A549 (cell line): Measurements from ENCODE around the gene FAN1. TPM values are rescaled to one million over a fixed set of nuclear protein-coding genes. Genes with fewer than 3 reads are reported as not detected.

ENCODE experiments used
- ATAC-seq, 2 experiments: fragments of 200-7000 bp in 1 of 2; fragments of >200 bp in 1 of 2; cut with Nextera tagmentation in 1 of 2; cut with Tn5 transposase in 1 of 2; 3 replicates each; pipeline versions ENCODE4 v1.8.0 to v1.9.1; 2018 to 2020; ENCODE audit warnings: mild to moderate bottlenecking in 1 of 2, moderate library complexity in 1 of 2
- CTCF ChIA-PET: fragments of 300-600 bp; sonication (Branson Sonifier 250); formaldehyde crosslinking; extraction: SDS; loops from one replicate; lab custom pipeline; 2021; ENCODE audit warnings: antibody characterized with exemption, inconsistent platforms; lab: Yijun Ruan, JAX
- POLR2A ChIA-PET: fragments of 350-600 bp; formaldehyde crosslinking; extraction: SDS; loops from one replicate; lab custom pipeline; 2021; ENCODE audit warnings: antibody characterized with exemption, inconsistent platforms; lab: Yijun Ruan, JAX
- DNase-seq, 2 experiments: peaks; one replicate each; pipeline versions ENCODE4 v3.0.0 to v3.0.0-alpha.2; 2011 to 2016; ENCODE audit warnings: low read depth in 1 of 2, low spot score in 1 of 2
- FAIRE-seq: peaks from 2 replicates; lab custom pipeline; 2011; peaks lifted over from hg19 to GRCh38; lab: Jason Lieb, UNC
- H3K27ac ChIP-seq, 2 experiments: fragments of >200 bp; sonication (Bioruptor Twin); formaldehyde crosslinking; 3 replicates each; pipeline ENCODE4 v1.5.1; 2016 to 2017
- H3K4me1 ChIP-seq: fragments of >200 bp; sonication (Bioruptor Twin); formaldehyde crosslinking; 3 replicates; pipeline ENCODE4 v1.6.1; 2016
- H3K4me2 ChIP-seq: fragments of >200 bp; sonication (Bioruptor Twin); formaldehyde crosslinking; 3 replicates; pipeline ENCODE4 v1.6.1; 2016
- H3K4me3 ChIP-seq: fragments of >200 bp; sonication (Bioruptor Twin); formaldehyde crosslinking; 3 replicates; pipeline ENCODE4 v1.5.1; 2016
- H3K9me3 ChIP-seq: fragments of >200 bp; sonication (Bioruptor Twin); formaldehyde crosslinking; 3 replicates; pipeline ENCODE4 v1.6.1; 2016
- BHLHE40 ChIP-seq: IDR thresholded peaks from 2 replicates; pipeline ENCODE4 v1.6.1; 2012; ENCODE audit warnings: low read depth, low read length, inconsistent platforms
- CBX8 ChIP-seq: fragments of 200-600 bp; sonication (generic); IDR thresholded peaks from 2 replicates; pipeline ENCODE4 v1.6.1; 2016
- CTCF ChIP-seq: fragments of >200 bp; sonication (Bioruptor Twin); formaldehyde crosslinking; IDR thresholded peaks from 3 replicates; pipeline ENCODE4 v1.5.1; 2016
- EHF ChIP-seq: fragments of 250-450 bp; sonication (Bioruptor Pico); IDR thresholded peaks from 2 replicates; pipeline ENCODE4 v1.5.0; 2020; ENCODE audit warnings: mild to moderate bottlenecking
- EHMT2 ChIP-seq: fragments of 200-600 bp; sonication (generic); IDR thresholded peaks from 2 replicates; pipeline ENCODE4 v1.6.1; 2016; ENCODE audit warnings: antibody characterized with exemption, low read depth, mild to moderate bottlenecking, moderate library complexity
- FOSB ChIP-seq: fragments of 250-450 bp; sonication (Bioruptor Pico); IDR thresholded peaks from 2 replicates; pipeline ENCODE4 v1.5.0; 2020; ENCODE audit warnings: mild to moderate bottlenecking, moderate library complexity
- FOSL2 ChIP-seq, 2 experiments: fragments of 450-650 bp in 1 of 2; fragments of >200 bp in 1 of 2; sonication (Bioruptor Twin) in 1 of 2; formaldehyde crosslinking; IDR thresholded peaks; 2 replicates each; pipeline versions ENCODE4 v1.5.0 to v1.6.1; 2016 to 2020; ENCODE audit warnings: mild to moderate bottlenecking in 1 of 2, moderate library complexity in 1 of 2
- GATA3 ChIP-seq: IDR thresholded peaks from 2 replicates; pipeline ENCODE4 v1.6.1; 2012; ENCODE audit warnings: borderline replicate concordance
- HDAC2 ChIP-seq: fragments of 200-600 bp; sonication (generic); IDR thresholded peaks from 2 replicates; pipeline ENCODE4 v1.6.1; 2016
- HES2 ChIP-seq: fragments of >200 bp; sonication (Bioruptor Twin); formaldehyde crosslinking; IDR thresholded peaks from 2 replicates; pipeline ENCODE4 v1.6.1; 2016
- HOXA7 ChIP-seq: fragments of 250-450 bp; sonication (Bioruptor Pico); IDR thresholded peaks from 2 replicates; pipeline ENCODE4 v1.5.0; 2020; ENCODE audit warnings: mild to moderate bottlenecking, moderate library complexity
- HOXB5 ChIP-seq: fragments of 250-450 bp; sonication (Bioruptor Pico); IDR thresholded peaks from 2 replicates; pipeline ENCODE4 v1.5.0; 2020; ENCODE audit warnings: mild to moderate bottlenecking, moderate library complexity
- JUNB ChIP-seq: fragments of >200 bp; sonication (Bioruptor Twin); formaldehyde crosslinking; IDR thresholded peaks from 2 replicates; pipeline ENCODE4 v1.6.1; 2016
- KDM1A ChIP-seq: fragments of 200-600 bp; sonication (generic); IDR thresholded peaks from 2 replicates; pipeline ENCODE4 v1.6.1; 2016; ENCODE audit warnings: low read depth, mild to moderate bottlenecking
- MAFK ChIP-seq: fragments of 450-650 bp; IDR thresholded peaks from 2 replicates; pipeline ENCODE4 v1.6.1; 2014; ENCODE audit not compliant: partially characterized antibody
- MAZ ChIP-seq: fragments of 150-350 bp; IDR thresholded peaks from 2 replicates; pipeline ENCODE4 v1.6.1; 2014; ENCODE audit warnings: antibody characterized with exemption, low read depth, low read length, borderline replicate concordance
- MYC ChIP-seq: IDR thresholded peaks from 2 replicates; pipeline ENCODE4 v1.6.1; 2012; ENCODE audit warnings: mild to moderate bottlenecking, inconsistent platforms, low read length, improper control_type of control experiment, borderline replicate concordance
- NR3C1 ChIP-seq: fragments of >200 bp; sonication (Bioruptor Twin); formaldehyde crosslinking; IDR thresholded peaks from 3 replicates; pipeline ENCODE4 v1.6.1; 2017
- PBX3 ChIP-seq: IDR thresholded peaks from 2 replicates; pipeline ENCODE4 v1.6.1; 2012
- POLR2A ChIP-seq: IDR thresholded peaks from 2 replicates; pipeline ENCODE4 v1.6.1; 2012; ENCODE audit warnings: mild to moderate bottlenecking, low read length
- POLR2AphosphoS2 ChIP-seq: conservative IDR thresholded peaks from 2 replicates; pipeline ENCODE4 v1.6.1; 2012; ENCODE audit warnings: low read length, improper control_type of control experiment, inconsistent platforms
- RAD21 ChIP-seq, 2 experiments: fragments of >200 bp in 1 of 2; sonication (Bioruptor Twin) in 1 of 2; formaldehyde crosslinking in 1 of 2; IDR thresholded peaks in 1 of 2; conservative IDR thresholded peaks in 1 of 2; 2 replicates in 1 of 2; 3 replicates in 1 of 2; pipeline ENCODE4 v1.6.1; 2012 to 2018; ENCODE audit warnings: inconsistent platforms in 1 of 2
- RARB ChIP-seq: fragments of 250-450 bp; sonication (Bioruptor Pico); IDR thresholded peaks from 2 replicates; pipeline ENCODE4 v1.8.0; 2021; ENCODE audit warnings: mild to moderate bottlenecking, moderate library complexity
- RCOR1 ChIP-seq: fragments of 150-350 bp; IDR thresholded peaks from 2 replicates; pipeline ENCODE4 v1.6.1; 2014; ENCODE audit warnings: antibody characterized with exemption, low read length, low read depth
- RNF2 ChIP-seq: fragments of 200-600 bp; sonication (generic); IDR thresholded peaks from 2 replicates; pipeline ENCODE4 v1.6.1; 2016; ENCODE audit warnings: low read depth, mild to moderate bottlenecking, antibody characterized with exemption, moderate library complexity, borderline replicate concordance
- SMC3 ChIP-seq: fragments of >200 bp; sonication (Bioruptor Twin); formaldehyde crosslinking; IDR thresholded peaks from 3 replicates; pipeline ENCODE4 v1.6.1; 2018; ENCODE audit warnings: inconsistent platforms
- TFCP2L1 ChIP-seq: fragments of 250-450 bp; sonication (Bioruptor Pico); IDR thresholded peaks from 2 replicates; pipeline ENCODE4 v1.5.0; 2021; ENCODE audit warnings: mild to moderate bottlenecking
- ZC3H11A ChIP-seq: fragments of 450-650 bp; IDR thresholded peaks from 2 replicates; pipeline ENCODE4 v1.6.1; 2014; ENCODE audit warnings: antibody characterized with exemption, mild to moderate bottlenecking
- ZNF302 ChIP-seq: fragments of 250-450 bp; sonication (Bioruptor Pico); IDR thresholded peaks from 2 replicates; pipeline ENCODE4 v1.9.0; 2021; ENCODE audit warnings: inconsistent platforms, mild to moderate bottlenecking, moderate library complexity
- WGBS: methylation state at CpG from one replicate; pipeline ENCODE4 v1.1.6; 2017; ENCODE audit errors: missing lambda C conversion rate; 5-methylcytosine and 5-hydroxymethylcytosine counted together
- polyA plus RNA-seq, 4 experiments: library from polyadenylated mRNA; depleted of rRNA in 3 of 4; stranded (reverse); fragments of >200 nt; fragmentation: RNase III in 1 of 4; extraction: RNeasy Plus Mini Kit Qiagen cat#74134 plus additional on column Dnase treatment in 1 of 4; gene quantifications; 2 replicates in 3 of 4; 3 replicates in 1 of 4; pipeline ENCODE4 v1.2.3, GENCODE V29; 2011 to 2017

FAN1 gene
- polyA plus RNA-seq, 2 of the 4 experiments (the other 2 are of a cell fraction): 17.4 to 22.1 TPM

- CTCF ChIA-PET: interaction anchor here (0.7 to 2.0 kb wide), 4 partner anchors 10 to 559 kb away, joined by 3 to 7 read pairs (median 4); partner anchors contain the start of gene MTMR10
- H3K4me2 ChIP-seq: no peak overlapping the region
- no peak for FAIRE-seq
- no peaks in the 10 kb centered on the region for H3K9me3 ChIP-seq
- no peak for ATAC-seq
- no peaks in the 10 kb centered on the region for H3K4me1 ChIP-seq
- no peak for TF ChIP-seq EHF (CRISPR knock-in tag)
- TF ChIP-seq HDAC2: no peak
- TF ChIP-seq TFCP2L1 (CRISPR knock-in tag): no peak
- TF ChIP-seq HES2: no peak
- no peak for TF ChIP-seq GATA3
- no peak for TF ChIP-seq FOSB
- no peak for TF ChIP-seq RCOR1
- no peak for TF ChIP-seq HOXB5 (CRISPR knock-in tag)
- no peak for TF ChIP-seq EHMT2
- no peak for TF ChIP-seq MYC
- H3K4me3 ChIP-seq: no peak overlapping the region
- no peak for DNase-seq
- WGBS: 89% methylated on average over 10 of the region's 10 CpGs
- H3K27ac ChIP-seq: no peak overlapping the region
- POLR2A ChIA-PET: no interaction called here
Observed at GRCh38 chr15:30929064-30929669, 25.5 kb downstream of the FAN1 start.

GRCh38 chr15:30929982-30930381 lies 26.3 kb downstream of the FAN1 start:
- no peak for DNase-seq
- CTCF ChIA-PET: interaction anchor here (0.9 to 2.0 kb wide), 4 partner anchors 11 to 217 kb away, joined by 3 to 7 read pairs (median 4); no protein-coding TSS in a partner anchor
- no peaks in the 10 kb centered on the region for H3K9me3 ChIP-seq
- no peak for TF ChIP-seq PBX3
- no peak for TF ChIP-seq NR3C1
- no peak for TF ChIP-seq RAD21 (conservative IDR thresholded peaks at IDR 0.05 in 1 of 2, IDR thresholded peaks at IDR 0.05 in 1 of 2)
- no peak for TF ChIP-seq CBX8
- TF ChIP-seq TFCP2L1 (CRISPR knock-in tag): no peak
- TF ChIP-seq POLR2A: no peak
- TF ChIP-seq SMC3: no peak
- TF ChIP-seq, all 56 proteins: peak for 0
- Histone ChIP-seq H3K4me1 (no peaks in the 10 kb centered on the region), H3K27ac (no peak overlapping the region), H3K4me2 (no peak overlapping the region), H3K4me3 (no peak overlapping the region)
- ATAC-seq: no peak
- POLR2A ChIA-PET: no interaction called here
- no peak for FAIRE-seq
- 97% methylated on average over 4 of the region's 4 CpGs for WGBS

- Histone ChIP-seq H3K4me2 (no peak overlapping the region), H3K4me1 (no peaks in the 10 kb centered on the region), H3K4me3 (no peak overlapping the region), H3K9me3 (no peaks in the 10 kb centered on the region), H3K27ac (no peak overlapping the region)
- WGBS: 94% methylated on average over 8 of the region's 8 CpGs
- TF ChIP-seq HOXA7: no peak
- TF ChIP-seq RARB (CRISPR knock-in tag): no peak
- no peak for TF ChIP-seq POLR2AphosphoS2
- no peak for TF ChIP-seq MAZ
- POLR2A ChIA-PET: no interaction called here
- CTCF ChIA-PET: interaction anchor here (0.7 to 2.0 kb wide), 6 partner anchors 9 to 216 kb away, joined by 3 to 7 read pairs (median 3); no protein-coding TSS in a partner anchor
- ATAC-seq (no peak), FAIRE-seq (no peak), DNase-seq (no peak)
Observed at GRCh38 chr15:30930422-30930821, 26.7 kb downstream of the FAN1 start.

- Histone ChIP-seq H3K9me3 (no peaks in the 10 kb centered on the region), H3K4me2 (no peak overlapping the region), H3K4me1 (no peaks in the 10 kb centered on the region), H3K27ac (no peak overlapping the region), H3K4me3 (no peak overlapping the region)
- no peak for TF ChIP-seq CTCF
- TF ChIP-seq KDM1A: no peak
- TF ChIP-seq JUNB: no peak
- TF ChIP-seq BHLHE40: no peak
- TF ChIP-seq RNF2: no peak
- no peak for TF ChIP-seq HES2
- no peak for TF ChIP-seq MAFK
- no peak for TF ChIP-seq FOSB
- no peak for TF ChIP-seq GATA3
- TF ChIP-seq SMC3: no peak
- TF ChIP-seq ZNF302 (CRISPR knock-in tag): no peak
- no peak for TF ChIP-seq RCOR1
- TF ChIP-seq ZC3H11A: no peak
- TF ChIP-seq POLR2AphosphoS2: no peak
- TF ChIP-seq MYC: no peak
- TF ChIP-seq TFCP2L1 (CRISPR knock-in tag): no peak
- TF ChIP-seq FOSL2 (IDR thresholded peaks at IDR 0.05): no peak
- TF ChIP-seq FOSL2 (CRISPR knock-in tag; IDR thresholded peaks at IDR 0.05): no peak
- no peak for TF ChIP-seq MAZ
- no peak for TF ChIP-seq NR3C1
- ChIA-PET POLR2A (no interaction called here), CTCF (interaction anchor here (0.8 to 1.4 kb wide), 3 partner anchors 19 to 555 kb away, joined by 3 to 5 read pairs (median 4); no protein-coding TSS in a partner anchor)
- ATAC-seq (no peak), FAIRE-seq (no peak), DNase-seq (no peak)
Observed at GRCh38 chr15:30933293-30933692, 29.6 kb downstream of the FAN1 start.
